ENCODE results near the gene CNOT4. TPM values are rescaled to one million over a fixed set of nuclear protein-coding genes. Genes with fewer than 3 reads are reported as not detected.

The CNOT4 gene
- total RNA-seq, 1 experiment from 2014 or later = 1.7 TPM

GRCh38 chr7:135313971-135314370 is 195.9 kb downstream of the CNOT4 start:
- H3K4me3 ChIP-seq = no peak overlapping the region
- H3K36me3 ChIP-seq = no peaks in the 10 kb centered on the region
- no peaks in the 10 kb centered on the region for H3K9me3 ChIP-seq
- no peaks in the 10 kb centered on the region for H3K27me3 ChIP-seq
- no peak for DNase-seq

Other genes starting within 250 kb of the CNOT4 start
- 27.5 and 28.4 TPM in 2 replicates for gene NUP205, start 47.8 kb upstream of the CNOT4 start, total RNA-seq (2014; rRNA removed; shearing (Covaris generic); ENCODE audit: low replicate concordance)
- gene STMP1, start 152.4 kb upstream of the CNOT4 start, total RNA-seq (2014; rRNA removed; shearing (Covaris generic); ENCODE audit: low replicate concordance) = 15.0 TPM in 2 replicates
- 0.05 TPM in 1 of 2 replicates, not detected in the other for gene SLC13A4, start 218.1 kb upstream of the CNOT4 start, total RNA-seq (2014; rRNA removed; shearing (Covaris generic); ENCODE audit: low replicate concordance)
- 3.8 and 6.8 TPM in 2 replicates for gene FAM180A, start 238.7 kb upstream of the CNOT4 start, total RNA-seq (2014; rRNA removed; shearing (Covaris generic); ENCODE audit: low replicate concordance)